Neural crest cell (in vitro differentiated cells): ENCODE results near the gene GIPC2. TPM values are rescaled to one million over a fixed set of nuclear protein-coding genes. Genes with fewer than 3 reads are reported as not detected.

ENCODE experiments used
- DNase-seq: peaks from one replicate; pipeline ENCODE4 v3.0.0; 2021; ENCODE audit warnings: low read depth, mixed read lengths, low spot score
- H3K27ac Mint-ChIP-seq: one replicate; pipeline ENCODE4 v1.8.0; 2021; ENCODE audit warnings: mild to moderate bottlenecking, mixed read lengths; ENCODE audit not compliant: unreplicated experiment
- H3K27me3 Mint-ChIP-seq: 2 replicates; pipeline ENCODE4 v1.8.0; 2021; ENCODE audit warnings: low read depth, mild to moderate bottlenecking, mixed read lengths
- H3K36me3 Mint-ChIP-seq: 2 replicates; pipeline ENCODE4 v1.8.0; 2021; ENCODE audit warnings: low read depth, mild to moderate bottlenecking, mixed read lengths
- H3K4me1 Mint-ChIP-seq: 2 replicates; pipeline ENCODE4 v1.8.0; 2021; ENCODE audit warnings: mixed read lengths
- H3K4me3 Mint-ChIP-seq: one replicate; pipeline ENCODE4 v1.8.0; 2021; ENCODE audit warnings: mild to moderate bottlenecking, mixed read lengths
- H3K9me3 Mint-ChIP-seq: 2 replicates; pipeline ENCODE4 v1.8.0; 2021; ENCODE audit warnings: mixed read lengths
- total RNA-seq: library from RNA; stranded (reverse); gene quantifications from 2 replicates; pipeline ENCODE4 v1.2.1, GENCODE V29; 2021
- TF ChIP-seq, protein P1 (sequence below): fragments of 200-600 bp; sonication (generic); conservative IDR thresholded peaks from 2 replicates; pipeline ENCODE4 v1.5.0; 2021; ENCODE audit warnings: antibody characterized with exemption, mild to moderate bottlenecking

Gene GIPC2
- total RNA-seq, 1 donor from 2014 or later: not detected

DNA sequence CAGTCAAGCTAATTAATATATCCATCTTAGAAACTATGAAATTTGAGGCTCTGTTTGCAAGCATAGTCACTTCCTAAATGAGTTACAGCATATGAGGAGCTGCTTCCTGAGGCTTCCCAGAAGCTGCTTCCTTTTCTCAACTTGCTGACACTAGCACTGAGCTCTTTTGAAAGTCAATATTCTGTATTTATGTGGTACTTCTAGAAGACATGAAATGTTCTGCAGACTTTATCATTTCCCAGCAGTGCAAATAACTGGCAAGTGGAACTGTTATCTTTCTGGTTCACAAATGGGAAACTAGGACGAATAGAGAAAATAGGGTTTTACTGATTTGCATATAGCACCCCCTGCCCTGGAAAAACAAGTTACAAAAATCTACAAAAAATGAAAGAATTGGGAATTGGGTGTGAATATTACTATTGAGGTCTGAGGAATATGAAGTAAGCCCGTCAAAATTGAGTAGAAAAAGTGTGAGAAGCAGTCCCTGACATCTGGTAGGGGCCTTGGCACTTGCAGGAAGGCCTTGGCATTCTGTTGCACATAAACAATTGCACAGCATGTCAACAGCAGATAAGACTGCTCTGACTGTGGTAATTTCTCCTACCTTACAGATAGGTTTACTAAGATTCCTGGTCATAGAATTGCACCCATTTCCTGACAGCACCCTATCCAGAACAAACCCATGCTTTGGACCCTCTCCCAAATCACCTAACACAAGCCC, 7.1 kb downstream of the GIPC2 start:
- DNase-seq: no peak
- Mint-ChIP-seq H3K9me3 (no peaks in the 10 kb centered on the region), H3K4me3 (no peak overlapping the region), H3K4me1 (no peaks in the 10 kb centered on the region), H3K36me3 (no peaks in the 10 kb centered on the region), H3K27ac (no peak overlapping the region), H3K27me3 (peaks cover 25% of the 10 kb centered on the region)
- TF ChIP-seq, protein P1, sequence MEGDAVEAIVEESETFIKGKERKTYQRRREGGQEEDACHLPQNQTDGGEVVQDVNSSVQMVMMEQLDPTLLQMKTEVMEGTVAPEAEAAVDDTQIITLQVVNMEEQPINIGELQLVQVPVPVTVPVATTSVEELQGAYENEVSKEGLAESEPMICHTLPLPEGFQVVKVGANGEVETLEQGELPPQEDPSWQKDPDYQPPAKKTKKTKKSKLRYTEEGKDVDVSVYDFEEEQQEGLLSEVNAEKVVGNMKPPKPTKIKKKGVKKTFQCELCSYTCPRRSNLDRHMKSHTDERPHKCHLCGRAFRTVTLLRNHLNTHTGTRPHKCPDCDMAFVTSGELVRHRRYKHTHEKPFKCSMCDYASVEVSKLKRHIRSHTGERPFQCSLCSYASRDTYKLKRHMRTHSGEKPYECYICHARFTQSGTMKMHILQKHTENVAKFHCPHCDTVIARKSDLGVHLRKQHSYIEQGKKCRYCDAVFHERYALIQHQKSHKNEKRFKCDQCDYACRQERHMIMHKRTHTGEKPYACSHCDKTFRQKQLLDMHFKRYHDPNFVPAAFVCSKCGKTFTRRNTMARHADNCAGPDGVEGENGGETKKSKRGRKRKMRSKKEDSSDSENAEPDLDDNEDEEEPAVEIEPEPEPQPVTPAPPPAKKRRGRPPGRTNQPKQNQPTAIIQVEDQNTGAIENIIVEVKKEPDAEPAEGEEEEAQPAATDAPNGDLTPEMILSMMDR: no peak

DNA sequence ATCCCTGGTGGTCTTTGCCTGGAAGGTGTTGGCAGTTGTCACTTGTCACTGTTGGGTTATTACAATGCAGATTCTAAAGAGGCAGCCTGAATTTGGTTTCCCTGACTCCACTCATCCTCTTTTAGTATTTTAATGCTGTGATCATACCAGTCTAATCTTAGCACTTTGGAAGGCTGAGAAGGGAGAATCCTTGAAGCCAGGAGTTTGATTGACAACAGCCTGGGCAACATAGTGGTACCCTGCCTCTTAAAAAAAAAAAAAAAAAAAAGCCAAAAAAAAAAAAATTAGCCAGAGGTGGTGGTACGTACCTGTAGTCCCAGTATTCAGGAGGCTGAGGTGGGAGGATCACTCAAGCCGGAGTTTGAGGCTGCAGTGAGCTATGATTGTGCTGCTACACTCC, 7.7 kb downstream of the GIPC2 start:
- DNase-seq: no peak
- H3K4me3 Mint-ChIP-seq: no peak overlapping the region
- no peaks in the 10 kb centered on the region for H3K36me3 Mint-ChIP-seq
- no peaks in the 10 kb centered on the region for H3K9me3 Mint-ChIP-seq
- no peaks in the 10 kb centered on the region for H3K4me1 Mint-ChIP-seq
- TF ChIP-seq, protein P1: no peak
- H3K27me3 Mint-ChIP-seq: peaks cover 20% of the 10 kb centered on the region
- no peak overlapping the region for H3K27ac Mint-ChIP-seq

DNA sequence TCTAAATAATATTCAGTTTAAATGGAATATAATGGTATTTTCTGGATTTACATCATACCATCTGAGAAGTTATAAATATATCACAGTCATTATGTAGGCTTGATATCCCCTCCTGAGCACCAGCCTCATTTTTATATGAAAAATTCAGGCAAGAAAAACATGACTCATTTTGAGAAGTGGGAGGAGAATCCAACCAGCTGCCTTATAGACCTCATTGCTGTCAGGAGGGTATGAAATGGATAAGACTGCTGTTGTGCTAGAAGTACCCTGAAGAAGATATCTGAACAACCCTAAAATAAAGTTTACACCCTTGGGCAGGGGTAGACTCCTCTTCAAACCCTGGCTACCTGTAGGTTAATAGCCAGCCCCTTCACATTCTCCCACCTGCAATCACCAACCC, 8.8 kb downstream of the GIPC2 start:
- DNase-seq: no peak
- H3K4me3 Mint-ChIP-seq: no peak overlapping the region
- H3K4me1 Mint-ChIP-seq: no peaks in the 10 kb centered on the region
- no peak overlapping the region for H3K27ac Mint-ChIP-seq
- peaks cover 10% of the 10 kb centered on the region for H3K27me3 Mint-ChIP-seq
- TF ChIP-seq, protein P1: no peak
- no peaks in the 10 kb centered on the region for H3K9me3 Mint-ChIP-seq
- H3K36me3 Mint-ChIP-seq: no peaks in the 10 kb centered on the region

DNA sequence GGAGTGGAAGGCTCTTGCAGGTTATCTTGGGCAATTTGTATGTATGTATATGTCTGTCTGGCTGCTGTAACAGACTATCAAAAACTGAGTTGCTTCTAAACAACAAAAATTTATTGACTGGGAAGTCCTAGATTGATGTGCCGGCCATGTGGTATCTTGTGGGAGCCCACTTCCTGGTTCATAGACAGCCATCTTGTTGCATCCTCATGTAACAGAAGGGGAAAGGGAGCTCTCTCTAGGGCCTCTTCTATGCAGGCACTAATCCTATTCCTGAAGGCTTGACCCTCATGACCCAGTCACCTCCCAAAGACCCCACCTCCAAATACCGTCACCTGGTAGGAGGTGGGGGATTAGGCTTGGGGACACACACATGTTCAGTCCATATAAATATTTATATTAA, 9.2 kb downstream of the GIPC2 start:
- Mint-ChIP-seq H3K4me1 (no peaks in the 10 kb centered on the region), H3K27ac (no peak overlapping the region)
- no peak for DNase-seq

DNA sequence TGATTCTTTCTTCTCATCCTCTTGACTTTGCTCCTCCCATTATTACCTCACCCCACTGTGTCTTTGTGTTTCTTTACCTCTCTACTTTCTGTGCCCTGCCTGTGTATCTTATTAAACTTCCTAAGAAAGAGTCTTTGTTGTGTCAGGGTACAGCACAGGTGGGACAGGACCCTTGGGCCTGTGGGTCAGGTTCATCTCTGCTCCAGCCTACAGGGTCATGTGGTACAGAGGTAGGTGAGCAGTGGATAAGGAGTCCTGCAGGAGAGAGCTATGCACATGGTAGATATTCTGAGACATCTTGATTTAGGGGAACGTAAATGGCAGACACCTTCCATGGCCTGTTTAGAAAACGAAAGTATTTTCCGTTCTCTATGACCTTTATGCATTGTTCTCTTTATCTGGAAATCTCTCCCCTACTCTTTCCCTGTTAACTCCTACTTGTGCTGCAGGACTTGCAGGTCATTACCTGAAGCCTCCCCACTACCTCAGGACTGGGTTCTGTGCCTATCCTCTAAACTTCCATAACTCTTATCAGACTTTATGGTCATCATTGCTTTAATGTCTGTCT, 9.9 kb downstream of the GIPC2 start:
- H3K36me3 Mint-ChIP-seq: no peaks in the 10 kb centered on the region
- no peaks in the 10 kb centered on the region for H3K4me1 Mint-ChIP-seq
- H3K9me3 Mint-ChIP-seq: no peaks in the 10 kb centered on the region
- no peak overlapping the region for H3K27ac Mint-ChIP-seq
- no peak overlapping the region for H3K4me3 Mint-ChIP-seq
- no peak for DNase-seq
- H3K27me3 Mint-ChIP-seq: peaks cover 10% of the 10 kb centered on the region
- TF ChIP-seq, protein P1: no peak

More for the DNA sequence above, 9.2 kb downstream of the GIPC2 start:
- Mint-ChIP-seq H3K4me3 (no peak overlapping the region), H3K27me3 (peaks cover 10% of the 10 kb centered on the region), H3K9me3 (no peaks in the 10 kb centered on the region), H3K36me3 (no peaks in the 10 kb centered on the region)
- TF ChIP-seq, protein P1: no peak
